Heart right ventricle (tissue), 16 donors: ENCODE data around the gene WASF2. TPM values are rescaled to one million over a fixed set of nuclear protein-coding genes. Genes with fewer than 3 reads are reported as not detected.

Experiments used
- ATAC-seq, 8 donors: fragments of 200-7000 bp; cut with Tn5 transposase; one replicate each; pipeline ENCODE4 v1.9.1; 2020; ENCODE audit warnings: mild to moderate bottlenecking in 8 of 8, moderate library complexity in 8 of 8, moderate number of reproducible peaks in 1 of 8
- DNase-seq, 2 donors: peaks; one replicate each; pipeline ENCODE4 v3.0.0-alpha.2; 2020
- H3K27ac ChIP-seq, 10 donors: fragments of 200-600 bp; sonication (generic) in 2 of 10; one replicate each; pipeline versions ENCODE4 v1.5.0 to v1.8.0; 2020 to 2022; ENCODE audit warnings: mild to moderate bottlenecking in 3 of 10
- H3K27me3 ChIP-seq, 7 donors: fragments of 200-600 bp; one replicate each; pipeline ENCODE4 v1.8.0; 2021 to 2022; ENCODE audit warnings: mild to moderate bottlenecking in 2 of 7
- H3K36me3 ChIP-seq, 9 donors: fragments of 200-600 bp; sonication (generic) in 1 of 9; one replicate each; pipeline versions ENCODE4 v1.5.0 to v1.8.0; 2020 to 2022; ENCODE audit warnings: mild to moderate bottlenecking in 2 of 9
- H3K4me1 ChIP-seq, 9 donors: fragments of 200-600 bp; sonication (generic) in 1 of 9; one replicate each; pipeline versions ENCODE4 v1.5.0 to v1.8.0; 2020 to 2022; ENCODE audit warnings: mild to moderate bottlenecking in 4 of 9
- H3K4me3 ChIP-seq, 10 donors: fragments of 200-600 bp; sonication (generic) in 2 of 10; one replicate each; pipeline versions ENCODE4 v1.5.0 to v1.8.0; 2020 to 2022; ENCODE audit warnings: mild to moderate bottlenecking in 7 of 10, moderate library complexity in 2 of 10
- H3K9me3 ChIP-seq, 11 donors: fragments of 200-600 bp in 10 of 11; sonication (generic) in 2 of 11; one replicate each; pipeline versions ENCODE4 v1.5.0 to v1.8.0; 2013 to 2022; ENCODE audit warnings: mild to moderate bottlenecking in 2 of 11, control low read depth in 1 of 11, moderate library complexity in 1 of 11
- WGBS, 2 donors: extraction: QIAGEN DNeasy Blood & Tissue Kit; methylation state at CpG; one replicate each; pipeline ENCODE4 v1.1.7; 2013; ENCODE audit warnings: inconsistent platforms in 1 of 2; 5-methylcytosine and 5-hydroxymethylcytosine counted together
- intact Hi-C, 10 donors: fragments of 100-400 bp; cut with DNase I; formaldehyde crosslinking; loops; one replicate each; pipeline versions ENCODE4 v1.11.1 to v1.14.2; 2022
- polyA plus RNA-seq, 2 donors: library from polyadenylated mRNA; stranded (reverse); fragments of 200-250 nt; gene quantifications; one replicate each; pipeline ENCODE4 v1.2.3, GENCODE V29; 2013
- total RNA-seq, 10 donors: library from RNA; stranded (reverse); fragmentation: NEBNext Ultra II Directional in 3 of 10; extraction: Animal tissue kit (Norgen Biotek cat#: 25700) in 3 of 10; gene quantifications; one replicate each; pipeline versions ENCODE4 v1.2.1 to v1.2.4, GENCODE V29; 2021 to 2023
- TF ChIP-seq, protein P1 (sequence below), 9 donors: fragments of 200-600 bp; sonication (generic) in 2 of 9; IDR thresholded peaks; one replicate each; pipeline versions ENCODE4 v1.5.0 to v1.8.0; 2021 to 2022; ENCODE audit warnings: antibody characterized with exemption in 9 of 9, mild to moderate bottlenecking in 5 of 9, moderate library complexity in 1 of 9
- donor health status: Arrhythmogenic right ventricular cardiomyopathy.
- donor health status: ischemic (EF 13 %, LVEDD 7.1; RV severe dilation, severe dysfunction).
- donor health status: healthy with polysubstance abuse.
- donor health status: DM: no; HTN: yes; CAD: no.
- donor health status: DM: no; HTN: no; CAD: no.
- donor health status: ischemic (EF 25% LVEDD 6.9; RV normal size, moderate dysfunction).
- donor health status: ischemic (EF 25% LVEDD 5.7; RV mildly dilated, moderate dysfunction).
- donor health status: healthy.
- donor health status: DM: yes; HTN: yes; CAD: no.
- donor health status: Ischemic cardiomyopathy.
- donor health status: ischemic (EF 35%, LVEDD 5.7; RV mildly dilated, moderate dysfunction).
- donor health status: nonischemic (EF 11% LVEDD 7.7; RV severe dilation, severe dysfunction).
- donor health status: DM: yes; HTN: yes; CAD: no.
- donor health status: PGD.
- donor health status: ischemic (EF 29% LVEDD 5.4; RV normal size, mild dysfunction).
- donor health status: nonischemic (EF 23%, LVEDD 6.1; RV moderate dilation, normal function).

Gene WASF2
- total and polyA plus RNA-seq, 12 donors = 19.6 to 75.4 (median 50.5) TPM

DNA sequence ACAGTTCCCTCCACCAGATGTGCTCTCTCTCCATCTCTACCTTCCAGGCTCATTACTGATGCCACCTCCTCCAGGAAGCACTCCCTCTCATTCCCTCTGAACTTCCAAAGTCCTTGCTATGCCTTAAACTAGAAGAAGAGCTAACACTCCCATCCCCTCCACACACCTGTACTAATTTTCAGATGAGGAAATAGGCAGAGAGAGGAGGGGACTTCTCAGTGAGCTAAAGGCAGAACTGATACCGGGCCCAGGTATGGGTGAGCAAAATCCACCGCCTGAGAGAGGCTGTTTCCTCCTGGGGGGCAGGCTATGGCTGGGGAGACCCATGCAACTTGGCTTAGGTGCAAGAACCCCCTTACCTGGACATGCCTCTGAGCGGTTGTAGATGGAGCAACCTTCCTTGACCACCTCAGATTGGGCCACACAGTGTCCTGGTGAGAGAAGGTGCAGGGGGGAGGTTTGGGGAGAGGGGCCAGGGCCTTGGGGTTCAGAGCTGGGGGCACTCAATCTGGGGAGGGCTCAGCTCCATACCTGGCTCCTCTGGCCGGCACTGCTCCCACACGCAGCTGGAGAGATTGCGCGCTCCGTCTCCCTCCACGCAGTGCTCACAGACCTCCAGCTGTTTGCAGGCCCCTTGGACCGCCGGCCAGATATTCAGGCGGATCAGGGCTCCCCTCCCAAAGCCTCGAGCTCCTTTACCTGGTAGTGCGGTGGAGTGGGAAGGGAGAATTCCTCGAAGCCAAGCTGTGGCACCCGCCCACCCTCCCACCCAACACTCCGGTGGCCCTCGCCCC is 107.8 kb downstream of the WASF2 start:
- TF ChIP-seq, protein P1, sequence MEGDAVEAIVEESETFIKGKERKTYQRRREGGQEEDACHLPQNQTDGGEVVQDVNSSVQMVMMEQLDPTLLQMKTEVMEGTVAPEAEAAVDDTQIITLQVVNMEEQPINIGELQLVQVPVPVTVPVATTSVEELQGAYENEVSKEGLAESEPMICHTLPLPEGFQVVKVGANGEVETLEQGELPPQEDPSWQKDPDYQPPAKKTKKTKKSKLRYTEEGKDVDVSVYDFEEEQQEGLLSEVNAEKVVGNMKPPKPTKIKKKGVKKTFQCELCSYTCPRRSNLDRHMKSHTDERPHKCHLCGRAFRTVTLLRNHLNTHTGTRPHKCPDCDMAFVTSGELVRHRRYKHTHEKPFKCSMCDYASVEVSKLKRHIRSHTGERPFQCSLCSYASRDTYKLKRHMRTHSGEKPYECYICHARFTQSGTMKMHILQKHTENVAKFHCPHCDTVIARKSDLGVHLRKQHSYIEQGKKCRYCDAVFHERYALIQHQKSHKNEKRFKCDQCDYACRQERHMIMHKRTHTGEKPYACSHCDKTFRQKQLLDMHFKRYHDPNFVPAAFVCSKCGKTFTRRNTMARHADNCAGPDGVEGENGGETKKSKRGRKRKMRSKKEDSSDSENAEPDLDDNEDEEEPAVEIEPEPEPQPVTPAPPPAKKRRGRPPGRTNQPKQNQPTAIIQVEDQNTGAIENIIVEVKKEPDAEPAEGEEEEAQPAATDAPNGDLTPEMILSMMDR (IDR thresholded peaks at IDR 0.05) = no peak
- no peak for ATAC-seq
- H3K27ac ChIP-seq = no peak overlapping the region

DNA sequence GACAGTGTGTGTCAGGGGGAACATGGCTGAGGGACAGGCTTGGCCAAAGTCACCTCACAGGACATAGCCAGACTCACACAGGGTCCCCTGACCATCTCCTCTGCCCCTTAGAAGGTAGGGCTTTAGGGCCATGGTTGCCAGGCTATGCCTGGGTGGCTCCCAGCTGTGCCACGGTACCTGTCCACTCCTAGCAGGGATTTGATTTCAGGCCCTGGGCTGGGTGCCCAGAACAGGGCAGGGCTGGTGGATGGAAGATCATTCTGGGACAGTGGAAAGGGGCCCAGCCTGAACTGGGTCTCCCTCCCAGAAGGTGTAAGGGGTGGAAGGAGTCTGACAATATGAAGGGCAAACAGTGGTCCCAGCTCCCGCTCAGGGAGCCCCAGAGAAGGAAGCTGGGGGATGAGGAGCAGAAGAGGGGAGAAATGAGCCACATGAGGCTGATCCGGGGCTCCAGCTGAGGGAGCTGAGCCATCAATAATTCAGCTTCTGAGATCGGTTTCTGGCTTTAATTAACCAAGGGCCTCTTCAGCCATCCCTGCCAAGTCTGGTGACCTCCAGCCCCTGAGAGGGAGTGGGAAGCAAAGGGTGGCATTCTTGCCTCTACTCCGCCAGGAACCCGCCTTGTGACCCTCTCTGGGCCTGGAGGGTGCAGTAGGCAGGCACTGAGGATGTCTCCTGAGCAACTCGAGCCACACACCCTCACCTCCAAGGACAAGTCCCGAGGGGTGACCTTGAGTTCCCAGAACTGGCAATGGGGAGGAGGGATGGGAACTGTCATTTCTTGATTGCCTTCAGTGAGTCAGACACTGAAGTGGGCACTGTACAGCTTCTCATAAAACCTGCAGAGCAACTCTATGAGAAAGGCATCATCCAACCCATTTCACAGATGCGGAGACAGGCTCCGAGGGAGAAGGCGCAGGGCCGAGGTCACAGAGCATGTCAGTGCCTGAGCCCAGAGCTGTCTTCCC is 108.9 kb downstream of the WASF2 start:
- WGBS, 2 donors = 77 to 86% methylated on average over 12 of the region's 12 CpGs
- ATAC-seq = peak in 3 of 8 donors; percentile 15 to 48 (median 46)
- Histone ChIP-seq H3K36me3 (no peaks in the 10 kb centered on the region), H3K4me3 (no peak overlapping the region), H3K27me3 (peaks cover 0 to 9% (median 0%) of the 10 kb centered on the region in 7 donors), H3K9me3 (no peaks in the 10 kb centered on the region), H3K27ac (peak overlapping the region in 1 of 10 donors; percentile 9), H3K4me1 (peaks cover 0 to 38% (median 14%) of the 10 kb centered on the region in 9 donors)
- DNase-seq = no peak
- TF ChIP-seq, protein P1 (IDR thresholded peaks at IDR 0.05) = no peak
- intact Hi-C loops = loop anchor here in 3 of 10 donors (5.0 to 10.0 kb wide), 3 partner anchors 79 to 276 kb away; no protein-coding TSS in a partner anchor

More for the DNA sequence above, 107.8 kb downstream of the WASF2 start:
- WGBS, 2 donors = 79 to 80% methylated on average over 15 to 18 of the region's 18 CpGs
- Histone ChIP-seq H3K4me1 (peaks cover 0 to 27% (median 9%) of the 10 kb centered on the region in 9 donors), H3K36me3 (no peaks in the 10 kb centered on the region), H3K27me3 (peaks cover 0 to 9% (median 0%) of the 10 kb centered on the region in 7 donors), H3K9me3 (no peaks in the 10 kb centered on the region), H3K4me3 (no peak overlapping the region)
- DNase-seq = no peak
- intact Hi-C loops = loop anchor here in 3 of 10 donors (5.0 to 10.0 kb wide), 3 partner anchors 80 to 277 kb away; no protein-coding TSS in a partner anchor

DNA sequence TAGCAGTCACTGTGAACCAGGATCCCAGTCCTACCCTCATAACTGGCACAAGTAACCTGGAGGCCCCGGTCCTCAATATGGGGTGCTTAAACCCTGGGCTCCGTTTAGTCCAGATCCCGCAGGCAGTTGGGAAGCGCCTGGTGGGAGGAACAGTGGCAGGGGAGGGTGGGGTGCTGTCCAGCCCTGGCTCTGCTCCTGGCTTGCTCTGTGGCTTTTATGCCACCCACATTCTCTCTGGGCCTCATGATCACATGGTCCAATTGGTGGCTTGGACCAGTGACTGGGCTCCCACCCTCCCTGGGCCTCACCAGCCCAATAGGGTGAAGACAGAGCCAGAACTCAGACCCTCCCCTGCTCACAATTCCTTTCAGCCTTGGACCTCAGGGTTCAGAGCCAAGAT is 109.7 kb downstream of the WASF2 start:
- DNase-seq (no peak), ATAC-seq (no peak)
- TF ChIP-seq, protein P1 (IDR thresholded peaks at IDR 0.05) = no peak
- H3K4me1 ChIP-seq = peaks cover 0 to 46% (median 17%) of the 10 kb centered on the region in 9 donors
- no peaks in the 10 kb centered on the region for H3K9me3 ChIP-seq
- no peaks in the 10 kb centered on the region for H3K36me3 ChIP-seq
- intact Hi-C loops = loop anchor here in 3 of 10 donors (5.0 to 10.0 kb wide), 3 partner anchors 78 to 275 kb away; no protein-coding TSS in a partner anchor
- 84 to 91% methylated on average over 4 of the region's 4 CpGs for WGBS, 2 donors
- no peak overlapping the region for H3K4me3 ChIP-seq
- no peak overlapping the region for H3K27ac ChIP-seq
- peaks cover 0 to 9% (median 0%) of the 10 kb centered on the region in 7 donors for H3K27me3 ChIP-seq
